Right renal pelvis (tissue), 4 donors: Measurements from ENCODE around the gene MYO1C. TPM values are rescaled to one million over a fixed set of nuclear protein-coding genes. Genes with fewer than 3 reads are reported as not detected.
"Not testable (repeated sequence)": the region's sequence is repeated elsewhere in the genome, so short reads cannot be mapped to it uniquely, and the experiment has no call there.

Experiments used
- DNase-seq, 4 donors: peaks; one replicate each; pipeline ENCODE4 v3.0.0-alpha.2; 2013; ENCODE audit warnings: low read depth in 4 of 4, low spot score in 3 of 4, missing footprints in 1 of 4
- polyA plus RNA-seq, 4 donors: library from polyadenylated mRNA; unstranded; fragments of 120-200 nt; gene quantifications; one replicate each; pipeline ENCODE4 v1.2.1, GENCODE V29; 2013; ENCODE audit not compliant: insufficient read length in 4 of 4

MYO1C gene
- polyA plus RNA-seq, 4 donors: 68.6 to 80.8 (median 74.7) TPM

GRCh38 chr17:1508709-1509108 is 16.2 kb upstream of the MYO1C start:
- not testable (repeated sequence) for DNase-seq

GRCh38 chr17:1506649-1507267 is 14.3 kb upstream of the MYO1C start:
- no peak for DNase-seq

GRCh38 chr17:1505586-1505985 is 13.1 kb upstream of the MYO1C start:
- DNase-seq: no peak

DNA sequence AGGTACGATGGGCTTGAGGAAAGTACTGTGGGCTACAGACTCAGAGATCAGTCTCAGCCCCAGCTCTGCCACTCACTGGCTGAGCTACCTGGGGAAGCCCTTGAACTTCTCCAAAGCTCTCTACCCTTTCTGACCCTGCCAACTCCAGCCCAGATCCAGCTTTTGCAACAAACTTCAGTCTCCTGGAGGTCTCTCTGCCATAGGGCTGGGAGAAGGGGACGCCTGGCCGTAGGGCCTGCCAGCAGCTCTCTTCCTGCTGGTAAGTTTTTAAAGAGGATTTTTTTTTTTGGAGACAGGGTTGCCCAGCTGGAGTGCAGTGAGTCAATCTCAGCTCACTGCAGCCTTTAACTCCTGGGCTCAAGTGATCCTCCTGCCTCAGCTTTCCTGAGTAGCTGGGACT is 12.4 kb upstream of the MYO1C start:
- DNase-seq: no peak

DNA sequence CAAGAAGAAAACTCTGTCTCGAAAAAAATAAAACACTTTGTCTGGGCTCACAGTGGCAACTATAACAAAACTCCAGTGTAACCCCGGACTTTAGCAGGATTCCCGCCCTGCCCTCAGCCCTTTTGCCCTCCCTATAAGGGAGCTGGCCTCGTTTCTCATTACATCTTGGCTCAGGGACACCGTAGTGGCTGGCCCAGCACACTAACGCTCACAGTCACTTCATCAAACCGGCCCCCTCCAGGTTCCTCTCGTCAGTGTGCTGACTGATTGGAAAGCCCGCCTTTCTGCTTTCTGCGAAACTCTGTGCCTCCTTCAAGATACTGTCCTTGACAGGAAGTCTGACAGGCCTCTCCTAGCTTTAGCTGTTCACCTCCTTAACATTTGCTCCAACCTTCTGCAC is 11.2 kb upstream of the MYO1C start:
- no peak for DNase-seq

- DNase-seq: no peak
These were observed 6.4 kb upstream of the MYO1C start for GRCh38 chr17:1498869-1499268.

DNA sequence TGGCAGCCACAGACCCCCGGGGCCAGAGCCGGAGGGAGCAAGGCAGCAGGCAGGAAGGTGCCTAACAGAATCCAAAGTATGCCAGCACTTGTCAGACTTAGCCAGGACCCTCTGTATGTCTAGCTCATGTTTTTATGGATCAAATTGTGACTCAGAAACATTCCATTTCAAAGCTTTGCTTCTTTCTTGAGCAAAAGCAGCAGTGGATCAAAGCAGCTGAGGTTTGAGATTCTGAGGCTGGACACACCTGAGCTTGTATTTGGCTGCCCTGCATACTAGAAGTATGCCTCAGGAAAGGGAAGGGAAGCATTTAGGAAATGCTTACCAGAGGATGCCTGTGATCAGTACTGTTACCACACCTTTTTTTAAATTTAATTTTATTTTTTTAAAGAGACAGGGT is 5.7 kb upstream of the MYO1C start:
- DNase-seq: no peak

- DNase-seq: no peak
These were observed 5.3 kb upstream of the MYO1C start for GRCh38 chr17:1497831-1498230.

- DNase-seq: no peak
These were observed 4.4 kb upstream of the MYO1C start for GRCh38 chr17:1496869-1497268.

DNA sequence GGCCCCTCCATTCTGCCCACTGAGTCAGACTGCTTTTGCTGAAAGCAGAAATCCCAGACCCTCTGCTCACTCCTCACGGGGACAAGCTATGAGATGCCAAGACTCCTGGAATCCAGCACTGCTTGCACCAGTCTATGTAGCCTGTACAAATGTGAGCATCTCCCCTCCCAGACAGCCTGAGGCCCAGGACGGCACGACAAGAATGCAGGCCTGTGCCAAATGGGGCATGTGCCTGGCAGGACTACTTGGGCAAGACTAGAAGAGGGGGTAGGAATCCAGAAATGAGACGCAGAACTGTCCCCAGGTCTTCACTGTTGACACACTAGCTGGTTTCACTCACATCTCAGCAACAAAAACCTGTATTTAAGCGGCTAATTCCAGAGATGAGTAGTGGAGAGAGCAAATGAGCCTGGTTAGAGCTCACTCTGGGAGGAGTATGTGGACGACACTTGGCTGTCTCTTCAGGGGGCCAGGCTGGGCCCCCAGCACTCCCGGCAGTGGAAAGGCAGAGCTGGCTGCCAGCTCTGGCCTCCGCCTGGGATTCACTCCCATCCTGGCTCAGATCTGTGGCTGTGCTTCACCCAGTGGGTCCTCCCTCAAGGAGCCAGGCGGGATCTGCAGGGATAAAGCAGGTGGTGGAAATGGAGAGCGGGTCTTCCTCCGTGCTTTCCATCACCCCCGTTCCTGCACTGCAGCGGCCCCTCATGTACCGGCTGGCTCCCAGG is 2.9 kb upstream of the MYO1C start:
- no peak for DNase-seq

GRCh38 chr17:1494736-1495253 is 2.3 kb upstream of the MYO1C start:
- DNase-seq: no peak

DNA sequence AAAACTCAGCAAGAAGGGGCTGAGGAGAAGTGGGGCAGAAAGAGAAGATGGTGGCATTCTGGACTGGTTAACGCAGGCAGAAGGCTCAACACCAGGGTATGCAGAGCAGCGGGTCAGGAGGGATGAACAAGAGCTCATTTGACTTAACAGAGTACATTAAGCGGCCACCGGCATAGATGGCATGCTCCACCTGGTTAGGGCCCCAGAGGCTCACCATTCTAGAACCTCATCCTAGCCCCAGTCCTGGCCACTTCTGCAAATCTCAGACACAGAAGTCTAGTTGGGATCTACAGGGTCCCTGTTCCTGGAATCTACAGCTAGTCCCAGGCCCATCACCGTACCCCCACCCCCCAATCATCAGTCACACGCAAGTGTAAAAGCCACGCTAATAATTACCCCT is 1.7 kb upstream of the MYO1C start:
- no peak for DNase-seq

GRCh38 chr17:1493291-1493980 is 950 bp upstream of the MYO1C start:
- DNase-seq: no peak

GRCh38 chr17:1491443-1492248 is 840 bp downstream of the MYO1C start:
- no peak for DNase-seq

DNA sequence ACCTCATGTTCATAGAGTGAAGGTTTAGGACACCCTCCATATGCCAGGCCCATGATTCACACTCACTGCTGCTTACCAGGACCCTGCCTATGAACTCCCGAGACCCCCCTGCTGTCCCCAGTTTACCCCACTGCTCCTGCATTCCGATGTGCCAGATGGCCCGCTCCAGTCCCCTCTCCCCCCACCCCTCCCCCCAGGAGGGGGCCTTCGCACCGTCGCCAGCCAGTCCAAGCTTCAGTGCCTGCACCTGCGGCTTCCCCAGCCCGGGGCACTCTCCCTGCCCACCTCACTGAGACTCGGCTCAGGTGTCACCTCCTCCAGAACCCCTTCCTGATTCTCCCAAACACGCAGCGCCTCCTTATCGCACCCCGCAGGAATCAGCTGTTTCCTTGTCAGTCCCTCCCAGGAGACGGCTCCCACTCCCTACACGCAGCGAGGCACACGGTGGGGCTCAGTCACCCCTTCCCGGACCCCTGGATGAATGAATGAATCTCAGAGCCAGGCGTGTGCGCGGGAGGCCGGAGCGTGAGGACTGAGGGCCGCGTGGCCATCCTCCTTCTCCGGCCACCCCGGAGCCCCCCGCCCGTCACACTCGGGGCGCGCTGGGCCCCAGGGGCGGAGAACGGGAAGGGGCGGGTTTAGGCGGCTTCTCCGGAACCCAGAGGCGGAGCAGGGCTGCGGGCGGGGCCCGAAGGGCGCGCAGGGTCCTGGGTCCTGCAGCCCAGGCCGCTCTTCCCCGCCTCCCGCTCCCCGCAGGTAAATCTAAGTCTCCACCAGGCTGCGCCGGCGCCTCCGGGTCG is 1.6 kb downstream of the MYO1C start:
- DNase-seq: no peak

- no peak for DNase-seq
These were observed 3.6 kb downstream of the MYO1C start for GRCh38 chr17:1488826-1489270.

GRCh38 chr17:1487939-1488825 is 4.3 kb downstream of the MYO1C start:
- DNase-seq: peak in 3 of 4 donors; percentile 77 to 79 (median 78)

DNA sequence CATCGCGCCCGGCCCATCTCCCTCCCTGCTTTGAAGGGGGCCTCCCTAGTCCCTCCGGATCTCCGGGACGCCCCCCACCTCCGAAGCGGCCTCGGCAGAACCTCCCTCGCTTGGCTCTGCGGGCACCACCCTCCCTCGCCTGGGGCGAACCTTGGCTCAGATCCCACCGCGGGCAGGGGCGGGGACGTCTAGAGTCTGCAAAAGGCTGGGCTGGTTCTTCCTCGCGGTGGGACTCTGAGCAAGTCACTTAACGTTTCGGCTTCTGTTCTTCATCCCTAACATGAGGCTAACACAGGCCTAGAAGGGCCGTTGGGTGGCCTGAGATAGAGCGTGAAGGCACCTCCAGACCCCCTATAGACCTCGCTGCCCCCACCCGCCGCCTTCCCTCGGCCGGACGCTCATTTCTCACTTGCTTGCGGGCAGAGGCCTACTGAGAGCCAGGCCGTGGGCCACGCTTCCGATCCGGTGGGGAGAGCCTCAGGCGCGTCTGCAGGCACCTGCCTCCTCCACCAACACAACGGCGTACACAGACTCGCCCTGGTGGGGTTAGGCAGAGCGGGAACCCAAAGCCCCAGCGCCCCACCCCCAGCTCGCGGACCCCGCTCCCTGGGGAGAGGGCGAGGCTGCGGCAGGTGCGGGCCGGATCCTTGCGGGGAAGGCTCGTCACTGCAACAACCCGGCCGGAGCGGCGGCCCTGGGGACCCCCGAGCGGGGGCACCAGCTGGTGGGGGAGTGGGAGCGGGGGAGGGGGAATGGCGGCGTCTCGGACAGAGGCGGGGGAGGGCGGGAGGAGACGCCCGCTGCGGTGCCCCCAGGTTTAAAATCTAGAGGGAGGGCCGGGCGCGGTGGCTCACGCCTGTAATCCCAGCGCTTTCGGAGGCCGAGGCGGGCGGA is 5.4 kb downstream of the MYO1C start:
- no peak for DNase-seq
